HG03457 (cell line): Measurements from ENCODE around the gene OR5B21.

Source experiments
- ATAC-seq: cut with Tn5 transposase; IDR thresholded peaks from one replicate; pipeline ENCODE4 v1.9.1; 2021; ENCODE audit warnings: moderate number of reproducible peaks; ENCODE audit not compliant: unreplicated experiment

Gene OR5B21

GRCh38 chr11:58494101-58494500, 13.8 kb downstream of the OR5B21 start:
- ATAC-seq, result no peak

GRCh38 chr11:58493676-58494075, 14.2 kb downstream of the OR5B21 start:
- ATAC-seq, result no peak

- no peak for ATAC-seq
Measured at GRCh38 chr11:58490827-58491226, 17.1 kb downstream of the OR5B21 start.

- ATAC-seq, result no peak
Measured at GRCh38 chr11:58487170-58487569, 20.7 kb downstream of the OR5B21 start.

GRCh38 chr11:58485961-58486360, 21.9 kb downstream of the OR5B21 start:
- ATAC-seq, result no peak

- ATAC-seq, result no peak
Measured at GRCh38 chr11:58471892-58472291, 36.0 kb downstream of the OR5B21 start.

- no peak for ATAC-seq
Measured at GRCh38 chr11:58466293-58466692, 41.6 kb downstream of the OR5B21 start.

GRCh38 chr11:58465690-58466089, 42.2 kb downstream of the OR5B21 start:
- ATAC-seq, result no peak
